Endometrial microvascular endothelial cells (primary cell): ENCODE measurements around the gene WDR91. TPM values are rescaled to one million over a fixed set of nuclear protein-coding genes. Genes with fewer than 3 reads are reported as not detected.

Experiments used
- in situ Hi-C: cut with HindIII; loops from 2 replicates; pipeline ENCODE4 v1.10.0; 2017; ENCODE audit warnings: low sequenced_read_pairs, low pct_unique_long_range_greater_than_20kb; ENCODE audit errors: inconsistent ontology term
- total RNA-seq: library from RNA; depleted of rRNA; stranded (reverse); fragments of >200 nt; gene quantifications from one replicate; pipeline ENCODE4 v1.2.3, GENCODE V29; 2015; ENCODE audit errors: inconsistent ontology term

The WDR91 gene
- total RNA-seq, 1 donor from 2014 or later: 4.8 TPM

- in situ Hi-C loops: no loop called here
Measured at GRCh38 chr7:135204876-135205275, 6.5 kb downstream of the WDR91 start.

- in situ Hi-C loops: no loop called here
Measured at GRCh38 chr7:135204341-135204749, 7.0 kb downstream of the WDR91 start.

GRCh38 chr7:135201350-135201749 lies 10.0 kb downstream of the WDR91 start:
- in situ Hi-C loops: no loop called here

GRCh38 chr7:135200821-135201331 lies 10.4 kb downstream of the WDR91 start:
- in situ Hi-C loops: no loop called here

- in situ Hi-C loops: no loop called here
Measured at GRCh38 chr7:135199439-135199838, 11.9 kb downstream of the WDR91 start.

- in situ Hi-C loops: no loop called here
Measured at GRCh38 chr7:135197906-135198655, 13.2 kb downstream of the WDR91 start.

- in situ Hi-C loops: no loop called here
Measured at GRCh38 chr7:135197343-135197742, 14.0 kb downstream of the WDR91 start.

GRCh38 chr7:135195968-135196629 lies 15.2 kb downstream of the WDR91 start:
- in situ Hi-C loops: no loop called here

- in situ Hi-C loops: no loop called here
Measured at GRCh38 chr7:135195156-135195555, 16.2 kb downstream of the WDR91 start.

GRCh38 chr7:135194494-135195095 lies 16.7 kb downstream of the WDR91 start:
- in situ Hi-C loops: no loop called here

GRCh38 chr7:135193615-135194081 lies 17.7 kb downstream of the WDR91 start:
- in situ Hi-C loops: no loop called here

- in situ Hi-C loops: no loop called here
Measured at GRCh38 chr7:135192914-135193536, 18.3 kb downstream of the WDR91 start.

- in situ Hi-C loops: no loop called here
Measured at GRCh38 chr7:135190703-135191102, 20.6 kb downstream of the WDR91 start.

GRCh38 chr7:135189961-135190360 lies 21.4 kb downstream of the WDR91 start:
- in situ Hi-C loops: no loop called here

GRCh38 chr7:135189221-135189662 lies 22.1 kb downstream of the WDR91 start:
- in situ Hi-C loops: no loop called here

- in situ Hi-C loops: no loop called here
Measured at GRCh38 chr7:135188298-135188984, 22.9 kb downstream of the WDR91 start.

- in situ Hi-C loops: no loop called here
Measured at GRCh38 chr7:135186841-135187253, 24.5 kb downstream of the WDR91 start.

- in situ Hi-C loops: no loop called here
Measured at GRCh38 chr7:135186261-135186540, 25.1 kb downstream of the WDR91 start.
